GM12865 (cell line): ENCODE data around the gene SYNE1.

Source experiments
- DNase-seq: peaks from one replicate; pipeline ENCODE4 v3.0.0; 2010; ENCODE audit warnings: low read depth
- H3K4me3 ChIP-seq: 2 replicates; pipeline ENCODE4 v1.5.1; 2011; ENCODE audit warnings: mild to moderate bottlenecking, low read depth, low read length, control low read depth
- CTCF ChIP-seq: IDR thresholded peaks from 2 replicates; pipeline ENCODE4 v1.5.1; 2011; ENCODE audit warnings: low read length, control low read depth, low read depth, inconsistent platforms; ENCODE audit not compliant: insufficient read depth; ENCODE audit errors: missing control alignments

SYNE1 gene

DNA sequence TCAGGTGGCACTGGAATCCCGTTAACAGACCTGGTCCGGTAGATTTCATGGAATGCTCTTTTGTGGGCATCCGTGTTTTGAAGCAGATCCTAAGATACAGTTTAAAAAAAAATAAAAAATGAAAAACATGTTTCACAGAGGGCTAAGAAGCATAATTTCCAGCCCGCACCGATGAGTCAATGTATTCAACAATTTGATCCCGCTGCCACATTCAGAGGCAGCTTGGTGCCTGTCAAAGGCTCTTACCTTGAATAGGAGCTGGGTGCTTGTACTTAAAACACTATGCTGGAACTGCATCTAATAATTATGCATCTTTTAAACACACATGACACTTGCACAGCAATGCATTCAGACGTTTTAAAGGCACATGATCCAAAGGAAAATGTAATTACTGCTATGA lies 164.8 kb downstream of the SYNE1 start:
- no peak overlapping the region for H3K4me3 ChIP-seq
- no peak for DNase-seq
- no peak for TF ChIP-seq CTCF

GRCh38 chr6:152471456-152472265 lies 165.5 kb downstream of the SYNE1 start:
- no peak overlapping the region for H3K4me3 ChIP-seq
- no peak for DNase-seq
- TF ChIP-seq CTCF = no peak

GRCh38 chr6:152463164-152463563 lies 174.0 kb downstream of the SYNE1 start:
- H3K4me3 ChIP-seq = no peak overlapping the region
- TF ChIP-seq CTCF = no peak
- no peak for DNase-seq

DNA sequence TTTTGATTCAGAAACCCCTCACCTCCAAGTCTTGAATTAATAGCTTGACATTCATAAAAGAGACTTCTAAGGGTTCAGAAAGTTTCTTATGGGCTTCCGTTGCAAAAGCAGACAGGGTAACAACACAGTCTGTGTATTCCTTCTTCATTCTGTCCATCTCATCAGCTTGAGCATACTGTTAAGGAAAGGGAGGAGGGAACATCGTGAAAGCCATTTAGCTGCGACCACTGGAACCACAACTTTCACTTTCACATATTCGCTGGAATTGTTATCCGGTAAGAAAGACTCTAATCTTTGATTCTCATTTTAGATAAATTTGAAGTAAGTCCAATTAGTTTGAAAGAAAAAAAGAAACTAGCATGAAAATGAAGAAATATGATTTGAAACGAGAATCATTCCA lies 174.4 kb downstream of the SYNE1 start:
- no peak overlapping the region for H3K4me3 ChIP-seq
- DNase-seq = no peak
- TF ChIP-seq CTCF = no peak

GRCh38 chr6:152461556-152461955 lies 175.6 kb downstream of the SYNE1 start:
- DNase-seq = no peak
- no peak for TF ChIP-seq CTCF
- no peak overlapping the region for H3K4me3 ChIP-seq

GRCh38 chr6:152458648-152459644 lies 178.2 kb downstream of the SYNE1 start:
- TF ChIP-seq CTCF = no peak
- no peak overlapping the region for H3K4me3 ChIP-seq
- no peak for DNase-seq
